Glomerular visceral epithelial cell (primary cell): Measurements from ENCODE around the gene BRF1.

Experiments
- DNase-seq: peaks from one replicate; pipeline ENCODE4 v3.0.0-alpha.2; 2016; ENCODE audit errors: extremely low spot score

Gene BRF1

DNA sequence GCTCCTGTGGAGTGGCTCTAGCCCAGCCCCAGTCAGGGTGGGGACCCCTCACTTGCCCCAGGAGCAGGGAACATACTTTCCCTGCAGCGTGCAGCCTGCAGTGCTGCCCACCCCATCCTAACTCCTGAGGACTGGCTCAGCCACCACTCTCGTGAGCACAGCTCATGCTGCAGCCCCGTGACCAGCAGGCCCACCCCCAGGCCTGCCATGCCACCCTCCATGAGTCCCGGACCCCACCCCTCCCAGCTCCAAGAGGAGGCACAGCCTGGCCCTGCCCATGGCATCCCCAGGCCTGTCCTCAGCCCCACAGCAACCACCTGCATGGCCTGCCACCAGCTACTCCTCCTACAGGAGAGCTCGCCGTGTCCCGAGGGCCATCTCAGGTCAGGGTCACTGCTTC is 128.3 kb downstream of the BRF1 start:
- no peak for DNase-seq

DNA sequence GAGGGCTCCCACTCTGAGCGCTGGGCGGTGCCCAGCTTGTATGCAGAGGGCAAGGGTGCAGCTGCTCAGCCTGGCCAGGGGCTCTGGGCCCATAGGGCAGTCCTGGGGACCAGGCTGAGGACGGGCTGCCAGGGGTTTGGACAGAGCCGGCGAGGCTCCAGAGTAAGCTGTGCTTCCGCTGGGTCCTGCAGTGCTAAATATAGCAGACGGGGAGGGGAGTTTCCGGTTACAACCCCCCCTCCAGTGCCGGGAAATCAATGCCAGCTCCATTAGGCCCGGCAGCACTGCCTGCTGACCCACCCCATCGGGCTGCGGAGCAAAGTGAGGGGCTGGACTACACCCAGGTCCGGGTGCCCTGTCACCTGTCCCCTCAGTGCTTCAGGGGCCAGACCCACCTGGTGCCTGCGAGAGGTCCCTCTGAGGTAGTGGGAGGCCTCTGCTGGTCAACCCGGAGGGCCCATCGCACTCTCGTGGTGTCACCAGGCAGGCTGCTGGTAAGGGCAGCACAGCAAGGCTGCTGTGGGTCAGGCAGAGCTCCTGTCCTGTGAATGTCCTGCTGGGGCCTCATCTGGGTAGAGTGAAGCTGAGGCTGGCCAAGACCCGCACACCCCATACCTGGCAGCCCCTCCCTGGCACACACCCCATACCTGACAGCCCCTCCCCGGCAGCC is 129.7 kb downstream of the BRF1 start:
- no peak for DNase-seq

DNA sequence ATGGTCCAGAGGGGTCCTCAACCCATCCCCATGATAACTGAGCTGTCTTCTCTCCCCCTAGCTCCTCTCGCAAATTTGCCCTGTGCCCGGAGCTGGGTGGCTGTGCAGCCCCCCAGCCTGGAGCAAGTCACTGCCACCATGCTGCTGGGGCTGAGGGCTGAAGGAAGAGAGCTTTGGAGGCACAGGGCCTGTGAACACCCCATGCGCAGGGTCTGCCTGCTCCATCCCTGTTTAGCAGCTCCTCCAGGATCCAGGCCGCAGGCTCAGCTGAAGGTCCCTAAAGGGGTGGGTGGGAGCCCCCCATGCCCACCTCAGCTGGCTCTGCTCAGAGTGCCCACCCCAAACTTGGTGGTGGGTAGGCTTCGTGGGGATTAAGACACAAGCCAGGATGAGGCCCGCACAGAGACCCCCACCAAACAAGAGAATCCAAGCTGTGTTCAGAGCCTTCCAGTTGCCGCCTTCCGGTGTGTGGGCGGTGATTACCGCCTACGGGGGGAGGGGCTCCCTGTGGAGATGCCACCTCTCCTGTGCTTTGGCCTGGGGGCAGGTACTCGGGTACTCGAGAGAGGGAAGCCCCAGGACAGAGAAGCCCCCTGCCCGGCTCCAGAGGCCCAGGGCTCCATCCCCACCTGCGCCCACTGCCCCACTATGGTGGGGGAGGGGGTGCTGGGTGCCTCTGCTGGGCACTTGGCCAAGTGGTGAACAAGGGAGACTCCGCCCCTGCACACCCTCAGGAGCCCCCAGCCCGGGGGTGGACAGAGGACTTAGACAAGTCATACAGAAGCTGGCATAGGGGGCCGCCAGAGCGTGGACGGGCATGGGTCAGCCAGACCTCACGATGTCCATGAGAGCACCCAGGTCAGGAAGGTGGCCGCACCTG is 130.8 kb downstream of the BRF1 start:
- no peak for DNase-seq

DNA sequence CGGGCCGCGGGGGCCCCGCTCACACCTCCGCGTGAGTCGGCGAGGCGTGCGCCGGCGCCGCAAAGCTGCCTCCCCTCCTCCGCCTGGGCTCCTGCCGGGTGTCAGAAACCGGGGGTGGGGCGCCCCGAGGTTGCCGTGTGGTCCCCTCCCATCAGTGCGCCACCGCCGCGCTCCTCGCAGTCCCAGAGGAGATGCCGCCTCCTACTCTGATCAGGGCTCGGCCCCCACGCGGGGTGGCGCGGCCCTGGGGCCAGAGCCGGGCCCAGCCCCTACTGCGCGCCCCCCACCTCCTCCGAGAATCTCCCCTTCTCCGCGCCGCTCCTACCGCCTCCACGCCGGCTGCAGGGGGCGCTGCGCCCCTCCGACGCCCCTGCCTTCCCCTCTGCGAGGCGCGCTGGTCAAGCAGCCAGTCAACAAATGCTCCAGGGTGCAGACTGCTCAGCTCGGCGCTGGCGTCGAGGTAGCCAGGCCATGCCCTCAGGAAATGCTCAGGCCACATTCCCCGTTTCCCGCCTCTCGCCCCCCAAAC is 131.8 kb downstream of the BRF1 start:
- DNase-seq, result no peak

DNA sequence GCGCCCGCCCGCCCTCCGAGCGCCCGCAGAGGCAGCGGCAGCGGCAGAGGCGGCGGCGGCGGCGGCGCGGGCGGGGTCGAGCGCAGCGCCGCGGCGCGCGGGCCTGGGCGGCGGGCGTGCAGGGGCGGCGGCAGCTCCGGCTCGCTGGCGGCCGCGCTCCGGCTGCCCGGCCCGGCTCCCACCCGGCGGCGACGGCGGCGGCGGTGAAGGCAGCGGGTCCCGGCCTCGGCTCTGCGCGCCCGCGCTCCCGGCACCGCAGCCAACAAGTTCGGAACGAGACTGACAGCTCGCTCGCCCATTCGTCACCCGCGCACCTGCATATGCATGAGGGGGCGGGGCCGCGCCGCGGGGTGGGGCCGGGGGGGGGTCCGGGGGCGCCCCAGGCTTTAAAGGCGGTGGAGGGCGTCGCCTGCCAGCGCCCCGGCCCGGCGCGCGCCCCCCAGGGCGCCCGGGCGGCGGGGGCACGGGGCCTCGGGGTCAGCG is 132.3 kb downstream of the BRF1 start, which contains the start of gene JAG2:
TSS of gene JAG2 (minus strand) at position 281 of the 483 bp plus-strand sequence. CDS start 356 bp downstream, outside the sequence.
- peak; percentile 46 for DNase-seq

DNA sequence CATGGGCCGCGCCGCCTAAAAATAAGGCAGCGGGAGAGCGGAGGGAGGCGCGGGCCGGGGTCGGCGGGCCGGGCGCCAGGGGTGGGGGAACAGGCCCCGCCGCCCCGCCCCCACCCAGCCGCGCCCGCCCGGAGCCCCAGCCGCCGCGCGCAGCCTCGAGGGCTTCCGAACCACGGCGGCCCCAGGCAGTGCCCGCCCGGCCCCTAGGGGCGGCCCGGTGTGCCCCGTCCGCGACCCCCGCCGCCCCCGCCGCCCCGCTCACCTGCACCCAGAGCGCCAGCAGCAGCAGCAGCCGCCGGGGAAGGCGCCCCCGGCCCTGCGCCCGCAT is 132.7 kb downstream of the BRF1 start:
- DNase-seq, result no peak

DNA sequence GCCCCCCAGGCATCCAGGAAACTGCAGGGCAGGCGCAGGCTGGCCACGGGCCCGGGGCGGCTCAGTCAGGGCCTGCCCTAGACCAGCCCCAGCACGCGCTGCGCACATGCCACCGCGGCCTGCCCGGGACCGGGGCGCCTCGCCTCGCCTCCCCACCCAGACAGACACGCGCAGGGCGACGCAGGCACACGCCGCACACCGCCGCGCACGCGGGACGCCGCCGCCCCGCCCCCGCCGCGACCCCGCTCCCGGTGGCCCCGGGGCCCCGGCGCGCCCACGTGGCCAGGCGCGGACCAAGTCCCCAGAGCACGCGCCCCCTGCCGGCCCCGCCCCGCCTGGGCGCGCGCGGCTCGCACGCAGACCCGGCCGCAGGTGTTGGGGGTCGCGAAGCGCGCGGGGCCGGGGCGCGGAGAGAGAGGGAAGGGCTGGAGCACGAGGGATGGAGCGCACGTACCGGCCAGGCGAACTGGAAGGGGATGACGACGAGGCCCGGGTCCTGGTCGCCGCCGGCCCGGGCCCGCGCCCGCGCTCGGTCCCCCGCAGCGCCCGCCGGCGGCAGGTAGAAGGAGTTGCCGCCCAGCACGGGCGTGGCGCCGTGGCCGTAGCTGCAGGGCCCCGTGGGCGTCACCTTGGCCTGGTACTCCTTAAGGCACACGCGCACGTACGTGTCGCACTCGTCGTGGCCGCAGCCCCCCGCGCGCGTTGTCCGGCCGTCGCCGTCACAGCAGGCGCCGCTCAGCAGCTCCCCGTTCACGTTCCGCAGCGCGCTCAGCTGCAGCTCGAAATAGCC is 133.3 kb downstream of the BRF1 start:
- no peak for DNase-seq

DNA sequence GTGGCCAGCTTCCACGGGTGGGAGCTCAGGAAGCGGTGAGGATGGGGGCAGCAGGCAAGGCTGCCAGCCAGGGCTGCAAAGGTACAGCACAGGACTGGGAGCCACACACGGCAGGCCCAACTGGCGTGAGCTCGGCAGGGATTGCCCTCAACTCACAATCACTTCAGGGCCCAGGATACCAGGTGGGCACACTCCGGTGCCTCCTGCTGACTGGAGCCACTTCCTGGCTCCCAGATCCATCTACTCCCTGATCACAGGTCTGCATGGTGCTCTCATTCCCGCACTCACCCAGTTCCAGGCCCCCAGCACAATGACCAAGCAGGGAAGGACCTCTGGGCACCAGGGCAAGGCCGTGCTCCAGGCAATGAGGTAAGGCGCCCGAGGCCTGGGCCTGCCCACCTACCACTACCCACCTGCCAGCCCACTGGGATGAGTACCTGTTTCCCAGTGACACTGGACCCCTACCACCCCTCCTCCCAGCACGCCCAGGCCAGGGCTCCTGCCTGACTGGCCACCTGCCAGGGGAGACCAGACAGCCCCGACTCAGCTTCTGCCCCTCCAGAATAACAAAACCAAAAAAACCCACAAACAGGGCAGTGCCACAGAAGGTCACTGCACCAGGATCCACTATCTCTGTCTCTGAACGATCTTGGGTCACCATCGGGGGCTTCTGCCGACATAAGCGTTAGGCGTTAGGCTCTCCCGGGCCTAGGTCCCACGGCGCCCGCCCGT is 134.1 kb downstream of the BRF1 start:
- no peak for DNase-seq

DNA sequence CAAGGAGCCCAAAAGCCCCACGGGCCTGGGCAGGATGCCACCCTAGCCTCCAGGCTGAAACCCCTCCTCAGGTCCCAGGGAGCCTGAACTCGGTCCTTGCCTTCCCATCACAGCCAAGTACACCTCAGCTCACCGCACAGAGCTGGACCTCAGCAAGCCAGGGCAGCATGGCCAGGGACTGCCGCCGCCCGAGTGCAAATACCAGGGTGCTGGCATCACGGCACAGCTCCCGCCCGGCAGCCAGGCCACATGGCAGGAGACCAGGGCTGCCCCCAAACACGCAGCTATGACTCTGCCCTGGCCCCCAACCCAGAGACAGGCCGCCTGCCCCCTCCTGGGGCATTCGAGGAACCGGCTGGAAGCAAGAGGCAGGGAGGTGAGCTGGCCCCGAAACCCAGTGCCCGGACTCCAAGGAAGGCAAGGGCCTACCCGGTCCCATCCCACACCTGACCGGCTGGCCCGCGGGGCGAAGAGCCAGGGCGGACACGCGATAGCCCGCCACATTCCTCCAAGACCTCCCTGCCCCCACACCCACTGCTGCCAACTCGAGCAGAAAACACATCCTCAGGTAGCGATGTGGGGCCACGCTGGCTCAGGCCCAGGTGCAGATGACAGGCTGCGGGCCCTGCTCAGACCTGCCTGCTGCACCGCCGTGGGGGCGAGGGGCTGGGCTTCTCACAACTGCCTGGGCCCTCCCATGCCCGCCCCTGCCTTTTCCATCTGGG is 134.9 kb downstream of the BRF1 start:
- no peak for DNase-seq

DNA sequence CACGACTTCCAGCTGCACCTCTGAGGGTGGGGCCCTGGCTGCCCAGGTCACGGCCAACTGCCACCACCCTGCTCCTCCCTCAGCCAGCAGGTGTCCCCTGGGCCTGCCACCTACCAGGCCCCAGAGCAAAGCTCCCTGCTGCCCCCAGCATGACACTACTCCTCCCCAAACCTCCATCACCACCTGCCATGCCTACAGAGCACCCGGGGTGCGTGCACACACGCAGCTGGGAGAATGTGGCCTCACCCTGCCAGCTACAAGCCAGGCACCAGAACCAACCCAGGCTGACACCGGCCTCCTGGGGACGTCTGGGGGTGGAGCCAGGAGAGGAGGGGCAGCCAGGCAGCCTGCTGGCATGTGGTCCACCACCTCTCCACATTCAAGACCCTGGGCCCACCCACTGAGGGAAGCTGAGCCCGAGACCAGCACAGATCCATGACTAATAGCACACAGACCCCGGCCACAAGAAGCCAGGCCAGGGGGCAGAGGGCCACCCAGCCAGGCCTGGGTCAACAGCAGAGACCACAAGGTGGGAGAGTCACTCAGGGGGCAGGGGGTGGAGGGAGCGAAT is 135.6 kb downstream of the BRF1 start:
- DNase-seq, result no peak

DNA sequence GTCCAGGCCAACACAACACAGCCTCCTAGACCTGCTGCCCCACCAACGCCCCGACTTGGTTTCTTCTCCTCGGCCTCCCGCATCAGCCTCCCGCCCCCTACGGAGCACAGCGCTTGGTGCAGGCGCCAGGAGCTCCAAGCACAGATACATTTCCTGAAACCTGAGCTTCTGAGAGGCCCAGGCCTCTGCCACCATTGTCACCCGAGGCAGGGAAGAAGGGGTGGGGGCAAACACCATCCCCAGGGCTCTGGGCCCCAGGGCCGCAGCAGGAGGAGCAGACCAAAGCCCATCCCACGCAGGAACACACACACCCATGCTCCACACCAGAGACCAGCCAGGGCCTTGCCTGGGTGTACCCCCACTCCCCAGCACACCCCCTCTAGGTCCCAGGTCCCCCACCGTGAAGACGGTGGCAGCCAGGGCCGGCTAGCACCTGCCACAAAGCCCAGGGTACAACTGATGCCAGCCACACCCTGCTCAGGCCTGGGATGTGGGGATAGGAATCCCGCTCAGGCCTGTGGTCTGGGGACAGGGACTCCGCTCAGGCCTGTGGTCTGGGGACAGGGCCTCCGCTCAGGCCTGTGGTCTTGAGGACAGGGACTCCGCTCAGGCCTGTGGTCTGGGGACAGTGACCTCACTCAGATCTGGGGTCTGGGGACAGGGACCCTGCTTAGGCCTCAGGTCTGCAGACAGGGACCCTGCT is 137.6 kb downstream of the BRF1 start:
- DNase-seq, result no peak

DNA sequence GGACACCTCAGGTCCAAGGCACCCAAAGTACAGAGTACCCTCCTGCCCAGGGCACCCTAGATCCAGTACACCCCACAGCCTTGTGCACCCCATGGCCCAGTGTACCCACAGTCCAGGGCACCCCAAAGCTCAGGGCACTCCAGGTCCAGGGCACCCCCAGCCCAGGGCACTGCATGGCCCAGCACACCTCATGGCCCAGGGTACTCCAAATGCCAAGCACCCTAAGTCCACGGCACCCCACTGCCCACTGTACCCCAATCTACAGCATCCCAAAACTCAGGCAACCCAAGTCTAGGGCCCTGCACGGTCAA is 138.2 kb downstream of the BRF1 start:
- no peak for DNase-seq

DNA sequence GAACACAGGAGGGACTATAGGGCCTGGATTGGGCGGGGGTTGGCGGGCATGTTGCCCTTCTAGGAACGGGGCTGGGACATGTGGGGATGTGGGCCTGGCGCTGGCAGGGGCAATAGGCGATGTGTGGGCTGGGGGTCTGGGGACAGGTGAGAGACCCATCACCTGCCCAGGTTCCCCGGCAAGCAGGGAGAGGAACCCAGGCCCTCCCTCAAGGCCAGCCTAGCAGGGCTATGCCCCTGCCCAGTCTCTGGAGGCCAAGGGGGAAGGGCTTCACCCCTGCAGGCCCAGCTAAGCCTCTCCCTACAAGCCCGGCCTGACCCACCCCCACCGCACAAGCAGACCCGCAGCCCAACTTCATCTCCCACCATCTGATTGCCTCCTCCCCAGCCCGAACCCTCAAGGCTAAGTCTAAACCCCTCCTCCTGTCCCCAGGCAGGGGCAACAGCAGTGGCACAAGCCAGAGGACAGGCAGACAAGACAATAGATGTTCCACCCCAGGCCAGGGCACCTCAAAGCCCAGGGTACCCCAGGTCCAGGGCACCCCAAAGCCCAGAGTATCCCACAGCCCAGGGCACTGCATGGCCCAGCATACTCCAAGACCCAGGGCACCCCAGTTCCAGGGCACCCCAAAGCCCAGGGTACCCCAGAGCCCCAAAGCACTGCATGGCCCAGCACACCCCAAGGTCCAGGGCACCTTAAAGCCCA is 138.7 kb downstream of the BRF1 start:
- DNase-seq, result no peak

DNA sequence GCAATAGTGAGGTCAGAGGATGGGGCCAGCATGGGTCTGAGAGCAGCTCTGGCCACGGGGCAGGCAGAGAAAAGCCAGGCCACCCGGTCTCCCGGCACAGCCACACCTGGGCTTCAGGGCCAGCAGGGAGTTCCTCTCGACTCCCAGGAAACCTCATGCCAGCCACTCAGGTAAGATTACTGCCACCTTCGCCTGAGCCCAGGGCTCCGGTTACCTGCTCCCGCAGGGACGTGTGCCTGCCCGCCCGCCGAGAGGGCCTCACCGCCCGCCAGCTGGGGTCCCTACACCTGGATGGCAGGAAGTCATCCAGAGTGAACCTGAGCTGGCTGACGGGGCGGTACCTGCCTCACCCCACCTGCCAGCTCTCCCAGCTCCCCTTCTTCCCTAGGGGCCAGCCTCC is 139.5 kb downstream of the BRF1 start:
- no peak for DNase-seq

DNA sequence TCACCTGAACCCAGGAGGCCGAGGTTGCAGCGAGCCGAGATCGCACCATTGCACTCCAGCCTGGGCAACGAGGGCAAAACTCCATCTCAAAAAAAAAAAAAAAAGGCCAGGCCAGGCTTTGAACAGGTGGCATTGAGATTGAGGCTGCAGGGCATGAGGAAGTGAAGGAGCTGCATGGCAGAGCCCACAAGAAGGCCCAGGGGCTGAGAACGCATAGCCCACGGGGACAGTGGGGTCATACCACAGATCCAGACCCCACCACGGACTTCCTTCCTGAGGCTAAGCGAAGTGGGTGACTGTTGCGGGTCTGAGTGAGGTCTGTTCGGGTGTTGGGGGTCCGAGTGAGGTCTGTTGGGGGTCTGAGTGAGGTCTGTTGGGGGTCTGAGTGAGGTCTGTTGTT is 140.0 kb downstream of the BRF1 start:
- DNase-seq, result no peak

DNA sequence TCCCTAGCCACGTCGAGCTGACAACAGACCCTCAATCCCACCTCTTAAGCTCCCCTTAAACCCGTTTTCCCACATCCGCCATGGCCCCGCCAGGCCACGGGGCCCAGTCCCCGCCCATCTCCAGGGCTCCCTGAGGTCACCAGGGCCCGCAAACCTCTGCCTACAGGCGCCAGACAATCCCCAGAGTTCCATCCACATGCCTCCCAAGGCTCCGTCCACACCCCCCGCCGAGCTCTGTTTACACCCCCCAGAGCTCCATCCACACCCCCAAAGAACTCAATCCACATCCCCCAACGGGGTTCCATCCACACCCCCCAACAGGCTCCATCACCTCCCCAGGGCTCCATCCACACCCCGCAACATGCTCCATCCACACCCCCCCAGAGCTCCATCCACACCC is 141.5 kb downstream of the BRF1 start:
- DNase-seq, result no peak
